GM06990 (cell line): Measurements from ENCODE around the gene PYROXD2.

ENCODE experiments used
- DNase-seq: peaks from one replicate; pipeline ENCODE4 v3.0.0-alpha.2; 2011; ENCODE audit not compliant: insufficient read length; ENCODE audit errors: extremely low read depth
- H3K27me3 ChIP-seq: replicated peaks from 2 replicates; pipeline ENCODE4 v1.6.0; 2011; ENCODE audit warnings: low read length; ENCODE audit not compliant: control insufficient read depth, insufficient read depth
- H3K36me3 ChIP-seq: 2 replicates; pipeline ENCODE4 v1.5.1; 2011; ENCODE audit warnings: low read length; ENCODE audit not compliant: control insufficient read depth, insufficient read depth
- H3K4me3 ChIP-seq: replicated peaks from 2 replicates; pipeline ENCODE4 v1.5.1; 2011; ENCODE audit warnings: low read depth, mild to moderate bottlenecking, control low read depth, low read length
- CTCF ChIP-seq: IDR thresholded peaks from 2 replicates; pipeline ENCODE4 v1.5.1; 2011; ENCODE audit warnings: low read length, control low read depth, mild to moderate bottlenecking, inconsistent platforms; ENCODE audit not compliant: insufficient read depth, poor library complexity, severe bottlenecking

The PYROXD2 gene

GRCh38 chr10:98420786-98421185 lies 5.8 kb upstream of the PYROXD2 start:
- no peak for TF ChIP-seq CTCF

GRCh38 chr10:98419469-98420261 lies 4.7 kb upstream of the PYROXD2 start:
- Histone ChIP-seq H3K4me3 (no peak overlapping the region), H3K36me3 (peaks cover 42% of the 10 kb centered on the region), H3K27me3 (no peaks in the 10 kb centered on the region)
- DNase-seq = no peak
- TF ChIP-seq CTCF = no peak

More at GRCh38 chr10:98420786-98421185, 5.8 kb upstream of the PYROXD2 start:
- no peak for DNase-seq
- Histone ChIP-seq H3K36me3 (peaks cover 45% of the 10 kb centered on the region), H3K27me3 (no peaks in the 10 kb centered on the region), H3K4me3 (no peak overlapping the region)

GRCh38 chr10:98418665-98419468 lies 3.9 kb upstream of the PYROXD2 start:
- DNase-seq = no peak
- peaks cover 41% of the 10 kb centered on the region for H3K36me3 ChIP-seq

GRCh38 chr10:98417973-98418664 lies 3.1 kb upstream of the PYROXD2 start:
- no peak overlapping the region for H3K4me3 ChIP-seq
- TF ChIP-seq CTCF = no peak
- DNase-seq = no peak
- no peaks in the 10 kb centered on the region for H3K27me3 ChIP-seq
- H3K36me3 ChIP-seq = peaks cover 35% of the 10 kb centered on the region

More at GRCh38 chr10:98418665-98419468, 3.9 kb upstream of the PYROXD2 start:
- Histone ChIP-seq H3K4me3 (no peak overlapping the region), H3K27me3 (no peaks in the 10 kb centered on the region)
- no peak for TF ChIP-seq CTCF

- H3K4me3 ChIP-seq = no peak overlapping the region
- no peak for DNase-seq
- TF ChIP-seq CTCF = no peak
- H3K36me3 ChIP-seq = peaks cover 32% of the 10 kb centered on the region
- H3K27me3 ChIP-seq = no peaks in the 10 kb centered on the region
Observed at GRCh38 chr10:98417481-98417959, 2.5 kb upstream of the PYROXD2 start.
